RWPE2 (cell line): ENCODE measurements around the gene TNRC6C.

Experiments
- ATAC-seq: fragments of 200-7000 bp; cut with Tn5 transposase; 3 replicates; pipeline ENCODE4 v1.9.1; 2021; ENCODE audit warnings: low read depth
- DNase-seq: peaks from one replicate; pipeline ENCODE4 v3.0.0-alpha.2; 2020; ENCODE audit warnings: low spot score
- H3K27ac ChIP-seq: fragments of 450-650 bp; 2 replicates; pipeline ENCODE4 v1.5.1; 2017; ENCODE audit warnings: mild to moderate bottlenecking; ENCODE audit not compliant: poor library complexity, severe bottlenecking
- H3K27me3 ChIP-seq: fragments of 250-450 bp; sonication (Bioruptor Pico); 2 replicates; pipeline ENCODE4 v1.5.1; 2021; ENCODE audit warnings: mild to moderate bottlenecking, moderate library complexity; ENCODE audit not compliant: insufficient read depth, poor library complexity, severe bottlenecking
- H3K36me3 ChIP-seq: fragments of 250-450 bp; sonication (Bioruptor Pico); 2 replicates; pipeline ENCODE4 v1.5.1; 2020; ENCODE audit warnings: low read depth, mild to moderate bottlenecking, moderate library complexity
- H3K4me1 ChIP-seq: fragments of 250-450 bp; sonication (Bioruptor Pico); 2 replicates; pipeline ENCODE4 v1.5.1; 2021; ENCODE audit warnings: mild to moderate bottlenecking, moderate library complexity; ENCODE audit not compliant: insufficient read depth, poor library complexity, severe bottlenecking
- H3K4me3 ChIP-seq: fragments of 250-450 bp; sonication (Bioruptor Pico); 2 replicates; pipeline ENCODE4 v1.5.1; 2021; ENCODE audit warnings: mild to moderate bottlenecking, moderate library complexity; ENCODE audit not compliant: severe bottlenecking
- H3K9me3 ChIP-seq: fragments of 250-450 bp; sonication (Bioruptor Pico); 2 replicates; pipeline ENCODE4 v1.5.1; 2021; ENCODE audit warnings: mild to moderate bottlenecking, moderate library complexity; ENCODE audit not compliant: severe bottlenecking
- TF ChIP-seq, protein P1 (sequence below): fragments of 450-650 bp; IDR thresholded peaks from one replicate; pipeline ENCODE4 v1.5.1; 2017; ENCODE audit warnings: mild to moderate bottlenecking, moderate library complexity; ENCODE audit not compliant: poor library complexity, severe bottlenecking

Gene TNRC6C

DNA sequence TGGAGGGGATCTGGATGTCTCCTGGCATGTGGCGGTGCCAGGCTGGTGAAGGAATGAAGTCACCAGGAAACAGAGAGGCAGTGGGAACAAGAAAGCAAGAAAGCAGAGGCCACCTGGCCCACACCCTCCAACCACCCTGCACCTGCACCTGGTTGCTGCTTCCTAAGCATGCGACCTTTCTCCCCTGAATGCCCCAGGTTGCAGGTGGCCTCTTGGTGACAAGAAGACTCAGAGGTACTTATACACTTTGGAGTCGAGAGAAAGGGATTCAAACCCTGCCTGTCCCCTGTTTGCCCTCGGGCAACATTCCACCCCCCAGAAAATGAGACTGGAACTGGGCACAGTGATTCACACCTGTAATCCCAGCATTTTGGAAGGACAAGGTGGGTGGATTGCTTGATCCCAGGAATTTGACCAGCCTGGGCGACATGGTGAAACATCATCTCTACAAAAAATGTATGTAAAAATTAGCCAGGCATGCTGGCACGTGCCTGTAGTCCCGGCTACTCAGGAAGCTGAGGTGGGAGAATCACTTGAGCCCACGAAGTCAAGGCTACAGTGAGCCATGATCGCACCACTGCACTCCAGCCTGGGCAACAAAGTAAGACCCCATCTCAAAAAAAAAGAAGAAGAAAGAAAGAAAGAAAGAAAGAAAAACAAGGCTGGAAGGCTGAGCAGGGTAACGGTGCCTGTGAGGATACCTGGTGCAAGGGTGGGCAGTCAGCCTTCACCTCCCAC is 34.6 kb upstream of the TNRC6C start:
- no peak overlapping the region for H3K27ac ChIP-seq
- H3K9me3 ChIP-seq, result no peaks in the 10 kb centered on the region
- TF ChIP-seq, protein P1, sequence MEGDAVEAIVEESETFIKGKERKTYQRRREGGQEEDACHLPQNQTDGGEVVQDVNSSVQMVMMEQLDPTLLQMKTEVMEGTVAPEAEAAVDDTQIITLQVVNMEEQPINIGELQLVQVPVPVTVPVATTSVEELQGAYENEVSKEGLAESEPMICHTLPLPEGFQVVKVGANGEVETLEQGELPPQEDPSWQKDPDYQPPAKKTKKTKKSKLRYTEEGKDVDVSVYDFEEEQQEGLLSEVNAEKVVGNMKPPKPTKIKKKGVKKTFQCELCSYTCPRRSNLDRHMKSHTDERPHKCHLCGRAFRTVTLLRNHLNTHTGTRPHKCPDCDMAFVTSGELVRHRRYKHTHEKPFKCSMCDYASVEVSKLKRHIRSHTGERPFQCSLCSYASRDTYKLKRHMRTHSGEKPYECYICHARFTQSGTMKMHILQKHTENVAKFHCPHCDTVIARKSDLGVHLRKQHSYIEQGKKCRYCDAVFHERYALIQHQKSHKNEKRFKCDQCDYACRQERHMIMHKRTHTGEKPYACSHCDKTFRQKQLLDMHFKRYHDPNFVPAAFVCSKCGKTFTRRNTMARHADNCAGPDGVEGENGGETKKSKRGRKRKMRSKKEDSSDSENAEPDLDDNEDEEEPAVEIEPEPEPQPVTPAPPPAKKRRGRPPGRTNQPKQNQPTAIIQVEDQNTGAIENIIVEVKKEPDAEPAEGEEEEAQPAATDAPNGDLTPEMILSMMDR, result no peak
- H3K27me3 ChIP-seq, result peaks cover 36% of the 10 kb centered on the region
- no peaks in the 10 kb centered on the region for H3K4me1 ChIP-seq
- no peak overlapping the region for H3K4me3 ChIP-seq
- ATAC-seq (no peak), DNase-seq (no peak)
- H3K36me3 ChIP-seq, result no peaks in the 10 kb centered on the region

- no peak for ATAC-seq
Observed at GRCh38 chr17:77924757-77925336, 33.7 kb upstream of the TNRC6C start.

DNA sequence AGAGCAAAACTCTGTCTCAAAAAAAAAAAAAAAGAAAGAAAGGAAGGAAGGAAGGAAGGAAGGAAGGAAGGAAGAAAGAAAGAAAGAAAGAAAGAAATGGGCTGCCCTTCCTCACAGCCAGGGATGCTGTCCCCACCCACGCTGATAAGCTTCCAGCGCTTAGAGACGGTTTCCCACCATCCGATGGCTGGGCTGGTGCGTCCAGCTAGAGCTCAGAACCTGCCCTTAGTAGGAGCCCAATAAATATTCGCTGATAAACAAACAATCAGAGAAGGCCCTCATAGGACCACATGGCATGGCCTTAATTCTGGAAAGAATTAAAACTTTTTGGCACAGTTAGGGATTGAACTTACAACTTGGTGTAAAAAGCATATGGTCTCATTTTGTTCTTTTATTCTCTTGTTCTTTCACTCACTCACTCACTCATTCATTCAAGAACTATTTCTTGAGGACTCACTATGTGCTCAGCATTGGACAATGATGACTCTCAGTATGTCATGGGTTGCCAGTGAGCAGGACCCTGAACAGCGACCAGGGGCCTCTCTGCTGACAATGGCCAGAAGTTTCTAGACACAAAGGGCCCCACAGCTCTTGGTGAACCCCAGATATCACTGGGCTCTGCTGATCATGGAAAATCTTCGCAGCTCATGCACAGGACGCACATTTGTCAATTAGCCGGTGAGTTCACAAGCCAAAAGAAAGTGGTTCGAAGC is 32.5 kb upstream of the TNRC6C start:
- Histone ChIP-seq H3K9me3 (no peaks in the 10 kb centered on the region), H3K4me1 (no peaks in the 10 kb centered on the region), H3K4me3 (no peak overlapping the region), H3K36me3 (no peaks in the 10 kb centered on the region), H3K27me3 (peaks cover 36% of the 10 kb centered on the region), H3K27ac (no peak overlapping the region)
- ATAC-seq (no peak), DNase-seq (no peak)
- TF ChIP-seq, protein P1, result no peak

More at GRCh38 chr17:77924757-77925336, 33.7 kb upstream of the TNRC6C start:
- Histone ChIP-seq H3K27ac (no peak overlapping the region), H3K27me3 (peaks cover 36% of the 10 kb centered on the region), H3K36me3 (no peaks in the 10 kb centered on the region), H3K4me3 (no peak overlapping the region), H3K4me1 (no peaks in the 10 kb centered on the region), H3K9me3 (no peaks in the 10 kb centered on the region)
- DNase-seq, result no peak
- TF ChIP-seq, protein P1, result no peak

DNA sequence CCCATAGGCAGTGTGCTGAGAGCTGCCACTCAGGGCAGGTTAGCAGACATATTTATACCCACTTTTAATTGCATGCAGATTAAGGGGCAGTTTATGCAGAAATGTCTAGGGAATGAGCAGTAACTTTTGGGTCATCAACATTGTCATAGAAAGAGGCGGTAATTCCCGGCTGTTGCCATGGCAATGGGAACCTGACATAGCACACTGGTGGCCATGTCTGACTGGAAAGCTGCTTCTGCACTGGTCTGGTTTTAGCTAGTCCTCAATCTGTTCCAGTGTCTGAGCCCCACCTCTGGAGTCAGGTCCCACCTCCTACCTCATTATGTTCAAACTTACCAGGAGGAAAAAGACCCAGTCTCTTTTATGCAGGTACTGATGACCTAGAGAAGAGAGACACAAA is 31.5 kb upstream of the TNRC6C start:
- TF ChIP-seq, protein P1, result no peak
- Histone ChIP-seq H3K27ac (no peak overlapping the region), H3K4me1 (no peaks in the 10 kb centered on the region), H3K9me3 (no peaks in the 10 kb centered on the region), H3K36me3 (no peaks in the 10 kb centered on the region), H3K27me3 (peaks cover 41% of the 10 kb centered on the region), H3K4me3 (no peak overlapping the region)
- no peak for ATAC-seq
- DNase-seq, result no peak
